HG03354 (cell line): ENCODE data around the gene ANKRD11.
"Not testable (repeated sequence)": the region's sequence is repeated elsewhere in the genome, so short reads cannot be mapped to it uniquely, and the experiment has no call there.

Experiments
- ATAC-seq: cut with Tn5 transposase; IDR thresholded peaks from one replicate; pipeline ENCODE4 v1.9.1; 2021; ENCODE audit warnings: mild to moderate bottlenecking; ENCODE audit not compliant: unreplicated experiment, poor library complexity, severe bottlenecking

ANKRD11 gene

DNA sequence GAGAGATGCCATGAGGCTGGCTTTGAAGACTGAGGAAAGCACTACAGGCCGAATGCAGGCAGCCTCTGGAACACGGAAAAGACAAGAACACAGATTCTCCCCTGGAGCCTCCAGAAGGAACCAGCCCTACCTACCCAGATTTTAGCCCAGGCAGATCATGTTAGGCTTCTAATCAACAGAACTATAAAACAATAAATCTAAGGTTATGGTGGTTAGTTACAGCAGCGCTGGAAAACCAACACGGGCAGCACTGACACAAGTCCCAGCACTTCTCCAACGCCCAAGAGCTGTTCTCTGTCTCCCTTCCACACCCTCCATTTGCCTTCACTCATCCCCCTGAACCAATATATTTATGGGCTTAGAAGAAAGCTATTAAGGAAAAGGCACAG lies 7.5 kb downstream of the ANKRD11 start:
- ATAC-seq: no peak

DNA sequence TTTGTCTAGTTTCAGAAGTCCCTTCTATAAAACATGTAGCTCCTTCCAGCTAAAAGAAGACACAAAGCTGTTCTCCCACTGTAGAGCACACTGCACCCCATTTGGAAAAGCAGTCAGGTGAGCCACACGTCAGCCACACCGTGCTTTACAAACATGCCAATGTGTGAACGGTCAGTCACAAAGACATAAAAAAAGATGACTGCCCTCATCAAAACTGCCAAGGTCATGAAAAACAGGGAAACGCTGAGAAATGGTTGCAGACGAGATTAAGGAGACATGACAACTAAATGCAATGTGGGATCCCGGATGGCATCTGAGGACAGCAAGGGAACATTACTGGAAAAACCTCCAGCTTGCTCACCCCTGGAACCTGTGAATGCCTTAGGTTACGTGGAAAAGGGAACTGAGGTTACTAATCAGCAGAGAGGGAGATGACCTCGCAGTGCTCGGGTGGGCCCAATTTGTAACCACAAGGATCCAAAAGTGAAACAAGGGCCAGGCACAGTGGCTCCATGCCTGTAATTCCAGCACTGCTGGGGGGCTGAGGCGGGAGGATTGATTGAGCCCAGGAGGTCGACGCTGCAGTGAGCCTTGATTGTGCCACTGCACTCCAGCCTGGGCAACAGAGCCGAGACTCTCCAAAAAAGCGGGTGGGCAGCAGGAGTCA lies 8.1 kb downstream of the ANKRD11 start:
- no peak for ATAC-seq

DNA sequence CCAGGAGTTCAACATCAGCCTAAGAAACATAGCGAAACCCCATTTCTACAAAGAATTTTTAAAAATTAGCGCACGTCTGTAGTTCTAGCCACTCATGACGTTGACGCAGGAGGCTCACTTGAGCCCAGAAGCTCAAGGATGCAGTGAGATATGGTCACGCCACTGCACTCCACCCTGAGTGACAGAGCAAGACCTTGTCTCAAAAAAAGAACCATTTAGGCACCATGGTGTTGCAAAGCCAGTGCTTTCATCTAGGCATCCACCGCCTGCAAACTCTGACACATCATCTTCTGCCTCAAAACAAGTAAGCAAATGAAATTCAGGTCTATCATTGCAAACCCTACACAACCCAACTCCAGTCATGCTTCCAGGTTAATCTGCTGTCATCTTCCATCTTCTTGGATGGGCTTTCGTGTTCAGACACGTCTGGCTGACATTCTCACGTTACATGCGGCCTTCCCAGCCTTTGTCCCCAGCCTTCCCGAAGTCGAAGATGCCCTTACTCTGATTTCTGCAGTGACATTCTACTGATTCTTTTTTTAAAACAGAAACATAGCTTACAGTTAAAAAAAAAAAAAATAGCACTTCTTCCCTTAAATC lies 8.9 kb downstream of the ANKRD11 start:
- ATAC-seq: no peak

DNA sequence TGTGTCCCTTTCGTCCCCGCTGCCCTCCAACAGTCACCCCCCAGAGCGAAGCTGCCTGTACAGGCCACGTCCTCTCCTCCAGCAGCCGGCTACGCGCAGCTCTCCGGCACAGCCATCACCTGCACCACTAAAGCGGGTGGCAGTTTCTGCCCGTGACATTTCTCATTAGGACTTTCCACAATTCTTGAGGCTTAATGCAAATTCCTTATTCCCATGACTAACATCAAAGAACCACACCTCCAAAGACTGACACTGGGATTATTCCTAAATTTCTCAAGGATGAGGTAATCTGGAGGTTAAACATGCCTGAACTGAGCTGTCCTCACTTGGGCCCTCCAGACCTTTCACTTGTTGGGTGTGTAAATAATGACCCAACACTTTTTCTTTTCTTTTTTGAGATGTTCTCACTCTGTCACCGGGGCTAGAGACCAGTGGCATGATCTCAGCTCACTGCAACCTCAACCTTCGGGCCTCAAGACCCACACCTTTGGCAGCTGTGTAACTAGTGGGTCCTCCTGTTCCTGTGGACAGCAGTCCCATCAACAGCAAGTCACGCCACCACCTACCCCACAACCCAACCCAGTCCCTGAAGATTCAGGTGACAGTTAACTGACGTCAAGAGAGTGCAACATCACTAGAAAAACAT lies 11.7 kb downstream of the ANKRD11 start:
- no peak for ATAC-seq

DNA sequence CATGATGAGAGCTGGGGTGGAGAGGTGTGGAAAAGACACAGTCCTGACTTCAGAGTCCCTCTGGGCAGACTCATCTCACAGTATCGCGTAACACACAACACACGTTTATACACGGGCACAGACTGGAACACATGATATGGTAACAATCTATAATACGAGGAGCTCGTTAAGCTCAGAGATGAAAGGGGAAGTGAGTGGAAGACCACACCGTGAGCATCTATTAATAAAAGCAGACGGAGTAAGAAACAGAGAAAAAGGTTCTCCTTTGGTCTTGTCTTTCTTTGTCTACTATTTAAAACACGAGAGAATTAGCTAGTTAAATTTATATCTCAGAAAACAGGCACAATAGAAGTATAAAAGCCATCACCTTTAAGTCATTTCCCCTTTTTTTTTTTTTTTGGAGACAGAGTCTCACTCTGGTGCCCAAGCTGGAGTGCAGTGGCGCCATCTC lies 13.5 kb downstream of the ANKRD11 start:
- peak; percentile 74 for ATAC-seq

DNA sequence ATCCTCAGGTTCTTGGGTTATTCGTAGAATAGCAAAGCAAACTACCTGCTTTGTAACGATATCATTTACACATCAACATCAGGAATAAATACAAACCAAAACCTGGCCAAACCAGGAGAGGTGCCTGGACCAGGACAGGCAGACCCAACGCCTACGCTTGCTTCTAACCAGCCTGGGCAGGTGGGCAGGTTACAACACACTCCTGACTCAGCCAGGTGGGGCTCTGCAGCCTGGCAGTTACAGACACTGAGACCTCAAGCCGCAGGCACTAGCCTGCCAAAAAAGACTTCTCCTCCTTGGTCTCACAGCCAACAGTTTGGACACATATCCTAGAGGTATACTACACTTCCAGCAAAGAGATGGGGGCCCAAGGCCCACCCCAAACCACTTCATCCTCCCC lies 14.0 kb downstream of the ANKRD11 start:
- no peak for ATAC-seq

DNA sequence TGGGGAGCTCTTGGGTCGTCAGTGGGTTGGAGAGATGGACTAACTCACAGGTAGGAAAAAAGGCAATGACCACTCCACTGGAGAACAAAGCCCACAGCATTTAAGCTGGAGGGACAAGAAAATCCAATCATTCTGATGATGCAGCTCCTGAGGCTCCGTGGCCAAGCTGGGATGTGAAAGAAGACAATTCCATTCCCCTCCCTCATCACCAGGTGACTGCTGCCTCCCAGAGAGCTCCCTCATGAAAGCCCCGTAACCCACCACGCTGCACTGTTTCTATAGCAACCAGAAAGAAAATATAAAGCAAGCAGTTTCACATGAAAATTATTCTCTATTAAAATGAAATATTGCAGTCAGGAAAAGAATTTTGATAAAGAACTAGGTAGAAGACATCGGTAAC lies 15.2 kb downstream of the ANKRD11 start:
- ATAC-seq: no peak

DNA sequence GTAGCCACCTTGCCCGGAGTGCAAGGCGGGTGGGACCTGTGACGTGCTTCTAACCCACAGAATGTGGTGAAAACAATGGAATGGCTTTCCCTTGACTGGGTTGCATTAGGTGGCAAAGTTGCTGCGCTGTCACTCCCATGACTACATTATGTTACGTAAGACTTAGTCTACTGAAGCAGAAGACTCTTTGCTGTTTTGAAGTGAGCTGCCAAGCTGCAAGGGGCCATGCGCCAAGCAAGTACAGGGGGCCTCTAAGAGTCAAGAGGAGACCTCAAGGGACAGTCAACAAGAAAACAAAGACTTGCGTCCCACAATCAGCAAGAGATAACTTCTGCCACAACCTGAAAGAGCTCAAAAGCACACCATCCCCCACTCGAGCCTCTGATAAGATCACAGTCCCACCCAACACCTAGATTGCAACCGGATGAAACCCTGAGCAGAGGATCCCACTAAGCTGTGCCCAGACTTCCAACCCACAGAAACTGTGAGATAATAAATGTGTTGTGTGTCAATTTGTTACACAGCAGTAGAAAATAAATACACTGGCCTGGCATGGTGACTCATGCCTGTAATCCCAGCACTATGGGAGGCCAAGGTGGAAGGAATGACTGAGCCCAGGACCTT lies 16.5 kb downstream of the ANKRD11 start:
- ATAC-seq: no peak

DNA sequence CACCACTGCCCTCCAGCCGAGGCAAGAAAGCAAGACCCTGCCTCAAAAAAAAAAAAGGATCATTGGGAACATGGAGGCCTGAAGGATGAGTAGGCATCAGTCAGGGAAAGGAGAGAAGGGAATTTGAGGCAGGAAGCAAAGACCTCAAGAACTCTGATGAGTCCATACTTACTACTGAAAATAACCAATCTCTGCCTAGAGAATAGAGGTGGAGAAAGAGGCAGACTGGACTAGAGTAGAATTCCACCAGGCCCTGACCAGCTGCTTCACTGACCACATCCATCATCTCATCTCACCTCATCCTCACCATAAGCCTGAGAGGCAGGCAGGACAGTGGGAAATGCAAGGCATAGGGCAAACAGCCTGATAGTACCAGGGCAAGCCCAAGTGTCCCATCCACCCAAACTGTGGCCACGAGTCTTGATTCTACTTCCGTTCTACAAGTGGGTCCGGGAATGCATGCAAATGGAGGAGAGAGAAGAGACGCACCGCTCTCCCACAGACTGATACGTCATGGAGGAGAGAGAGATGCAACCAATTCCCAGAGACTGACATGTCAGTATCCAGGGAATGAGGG lies 17.1 kb downstream of the ANKRD11 start:
- ATAC-seq: no peak

DNA sequence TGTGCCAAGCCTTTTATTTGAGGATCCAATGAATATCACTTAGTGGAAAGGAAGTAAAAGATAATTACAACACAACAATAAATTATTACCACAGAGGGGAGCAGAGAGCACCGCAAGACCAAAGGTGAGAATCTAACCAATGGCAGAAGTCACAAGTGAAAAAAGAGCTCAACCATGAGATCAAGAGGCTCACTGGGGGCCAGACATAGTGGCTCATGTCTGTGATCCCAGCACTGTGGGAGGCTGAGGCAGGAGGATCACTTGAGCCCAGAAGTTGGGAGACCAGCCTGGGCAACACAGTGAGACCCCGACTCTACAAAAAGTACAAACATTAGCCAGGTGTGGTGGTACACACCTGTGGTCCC lies 17.7 kb downstream of the ANKRD11 start:
- ATAC-seq: no peak

DNA sequence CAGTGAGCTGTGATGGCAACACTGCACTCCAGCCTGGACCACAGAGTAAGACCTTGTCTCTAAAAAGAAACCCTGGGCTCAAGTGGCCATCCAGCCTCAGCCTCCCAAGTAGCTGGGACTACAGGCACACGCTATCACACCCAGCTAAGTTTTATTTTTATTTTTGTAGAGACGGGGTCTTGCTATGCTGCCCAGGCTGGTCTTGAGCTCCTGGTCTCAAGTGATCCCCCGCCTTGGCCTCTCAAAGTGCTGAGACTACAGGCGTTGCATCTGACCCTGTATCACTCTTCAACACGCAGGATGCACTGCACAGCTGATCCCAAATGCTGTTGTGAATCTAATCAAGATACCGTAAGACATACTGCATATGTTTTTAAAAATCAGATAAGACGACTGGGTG lies 23.0 kb downstream of the ANKRD11 start:
- no peak for ATAC-seq

DNA sequence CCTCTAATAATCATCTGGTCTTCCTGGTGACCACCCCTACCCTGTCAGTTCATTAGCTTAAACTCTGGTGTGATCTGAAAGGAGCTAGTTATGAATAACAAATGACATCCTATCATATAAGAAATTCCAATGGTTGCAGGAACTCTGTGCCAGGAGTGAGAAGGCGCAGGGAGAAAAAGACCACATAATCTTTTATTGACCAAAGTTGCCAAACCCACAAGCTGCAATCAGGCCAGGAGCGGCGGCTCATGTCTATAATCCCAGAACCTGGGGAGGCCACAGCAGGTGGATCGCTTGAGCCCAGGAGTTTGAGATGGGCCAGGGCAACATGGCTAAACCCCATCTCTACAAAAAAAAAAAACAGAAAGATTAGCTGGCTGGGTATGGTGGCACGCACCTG lies 23.4 kb downstream of the ANKRD11 start:
- ATAC-seq: no peak

DNA sequence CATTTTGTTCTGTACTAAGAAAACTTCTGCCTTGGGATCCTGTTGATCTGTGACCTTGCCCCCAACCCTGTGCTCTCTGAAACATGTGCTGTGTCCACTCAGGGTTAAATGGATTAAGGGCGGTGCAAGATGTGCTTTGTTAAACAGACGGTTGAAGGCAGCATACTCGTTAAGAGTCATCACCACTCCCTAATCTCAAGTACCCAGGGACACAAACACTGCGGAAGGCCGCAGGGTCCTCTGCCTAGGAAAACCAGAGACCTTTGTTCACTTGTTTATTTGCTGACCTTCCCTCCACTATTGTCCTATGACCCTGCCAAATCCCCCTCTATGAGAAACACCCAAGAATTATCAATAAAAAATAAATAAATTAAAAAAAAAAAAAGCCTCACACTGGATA lies 27.0 kb downstream of the ANKRD11 start:
- ATAC-seq: not testable (repeated sequence)

DNA sequence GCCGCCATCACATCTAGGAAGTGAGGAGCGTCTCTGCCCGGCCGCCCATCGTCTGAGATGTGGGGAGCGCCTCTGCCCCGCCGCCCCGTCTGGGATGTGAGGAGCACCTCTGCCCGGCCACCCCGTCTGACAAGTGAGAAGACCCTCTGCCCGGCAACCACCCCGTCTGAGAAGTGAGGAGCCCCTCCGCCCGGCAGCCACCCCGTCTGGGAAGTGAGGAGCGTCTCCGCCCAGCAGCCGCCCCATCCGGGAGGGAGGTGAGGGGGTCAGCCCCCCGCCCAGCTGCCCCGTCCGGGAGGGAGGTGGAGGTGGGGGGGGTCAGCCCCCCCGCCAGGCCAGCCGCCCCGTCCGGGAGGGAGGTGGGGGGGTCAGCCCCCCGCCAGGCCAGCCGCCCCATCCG lies 27.7 kb downstream of the ANKRD11 start:
- not testable (repeated sequence) for ATAC-seq

DNA sequence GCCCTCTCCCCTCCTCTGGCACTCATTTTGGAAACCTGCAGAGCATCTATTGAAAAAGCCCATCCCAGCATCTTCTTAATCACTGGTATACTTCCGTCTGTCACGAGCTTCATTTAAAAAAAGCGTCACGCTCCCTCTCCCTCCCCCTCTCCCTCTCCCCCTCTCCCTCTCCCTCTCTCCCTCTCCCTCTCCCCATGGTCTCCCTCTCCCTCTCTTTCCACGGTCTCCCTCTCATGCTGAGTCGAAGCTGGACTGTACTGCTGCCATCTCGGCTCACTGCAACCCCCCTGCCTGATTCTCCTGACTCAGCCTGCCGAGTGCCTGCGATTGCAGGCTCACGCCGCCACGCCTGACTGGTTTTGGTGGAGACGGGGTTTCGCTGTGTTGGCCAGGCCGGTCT lies 28.5 kb downstream of the ANKRD11 start:
- ATAC-seq: not testable (repeated sequence)

DNA sequence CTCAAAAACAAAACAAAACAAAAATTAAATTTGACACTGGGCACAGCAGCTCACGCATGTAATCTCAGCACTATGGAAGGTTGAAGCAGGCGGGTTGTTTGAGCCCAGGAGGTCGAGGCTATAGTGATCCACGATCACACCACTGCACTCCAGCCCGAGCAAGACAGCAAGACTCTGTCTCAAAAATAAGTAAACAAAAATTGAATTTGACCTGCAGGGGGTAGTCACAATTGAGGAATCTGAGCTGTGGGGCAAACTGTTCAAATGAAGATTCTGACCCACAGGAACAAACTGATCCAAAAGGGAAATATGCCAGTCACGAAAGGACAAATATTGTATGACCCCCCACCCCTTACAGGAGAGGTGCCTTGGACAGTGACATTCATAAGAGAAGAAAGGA lies 29.8 kb downstream of the ANKRD11 start:
- no peak for ATAC-seq

DNA sequence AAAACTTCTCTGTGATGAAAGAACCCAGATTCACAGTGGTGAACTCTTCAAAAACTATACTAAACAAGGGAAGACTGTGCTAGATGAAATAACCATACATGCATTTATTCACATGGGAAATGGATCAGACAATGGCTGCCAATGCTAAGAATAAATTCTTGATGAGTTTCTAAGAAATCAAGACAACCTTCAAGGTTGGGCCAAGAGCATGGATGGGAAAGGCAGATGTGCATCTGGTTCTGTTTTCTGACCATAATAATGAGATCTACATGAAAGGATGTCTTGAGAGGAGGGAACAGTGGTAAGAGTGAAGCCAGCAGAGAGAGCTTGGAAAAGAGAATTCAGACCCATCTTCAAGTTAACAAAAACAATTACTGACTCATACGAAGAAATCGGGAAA lies 31.4 kb downstream of the ANKRD11 start:
- no peak for ATAC-seq

DNA sequence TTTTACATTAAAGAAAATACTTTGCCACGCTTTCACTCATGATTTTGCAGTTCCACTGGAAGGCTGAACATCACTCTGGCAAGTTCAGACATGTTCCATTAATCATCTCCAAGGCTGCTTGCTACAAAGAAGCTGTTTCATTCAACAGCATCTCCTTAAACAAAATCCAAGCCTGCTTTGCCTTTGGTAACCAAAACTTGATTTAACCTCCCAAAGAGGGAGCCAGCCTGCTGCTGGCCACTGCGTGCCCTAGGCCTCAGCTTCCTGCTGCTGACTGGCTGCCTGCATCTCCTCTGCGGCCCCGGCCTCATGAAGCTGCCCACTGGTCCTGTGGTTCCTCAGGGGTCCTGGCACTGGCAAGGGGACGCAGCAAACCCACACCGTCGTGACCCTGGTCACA lies 31.8 kb downstream of the ANKRD11 start:
- ATAC-seq: no peak

DNA sequence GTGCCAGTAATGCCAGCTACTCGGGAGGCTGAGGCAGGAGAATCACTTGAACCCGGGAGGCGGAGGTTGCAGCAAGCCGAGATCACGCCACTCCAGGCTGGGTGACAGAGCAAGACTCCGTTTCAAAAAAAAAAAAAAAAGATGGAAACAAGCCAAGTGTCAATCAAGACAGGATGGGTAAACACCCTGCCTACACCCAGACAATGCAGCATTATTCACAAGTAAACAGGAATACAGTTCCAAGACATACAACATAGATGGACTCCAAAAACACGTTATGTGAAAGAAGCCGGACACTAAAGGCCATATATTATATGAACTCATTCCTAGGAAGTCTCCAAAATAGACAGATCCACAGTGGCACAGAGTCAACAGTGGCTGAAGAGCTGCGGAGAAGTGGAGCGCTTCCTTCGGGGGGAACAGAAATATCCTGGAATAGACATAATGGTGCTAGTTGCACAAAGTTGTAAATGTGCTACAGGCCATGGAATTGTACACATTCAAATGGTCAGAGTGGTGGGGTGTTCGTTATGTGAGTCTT lies 33.9 kb downstream of the ANKRD11 start:
- no peak for ATAC-seq

DNA sequence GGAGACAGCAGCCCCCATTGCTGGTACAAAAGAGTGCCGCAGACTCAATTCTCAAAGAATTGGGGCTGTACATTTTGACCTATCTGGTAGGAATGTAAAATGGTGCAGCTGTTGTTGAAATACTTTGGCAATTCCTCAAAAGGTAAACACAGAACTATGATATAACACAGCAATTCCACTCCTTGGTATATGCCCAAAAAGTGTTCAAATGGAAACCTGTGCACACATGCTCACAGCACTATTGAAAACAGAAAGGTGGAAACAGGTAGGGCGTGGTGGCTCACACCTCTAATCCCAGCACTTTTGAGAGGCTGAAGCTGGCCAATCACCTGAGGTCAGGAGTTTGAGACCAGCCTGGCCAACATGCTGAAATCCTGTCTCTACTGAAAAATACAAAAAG lies 34.7 kb downstream of the ANKRD11 start:
- ATAC-seq: no peak
